ENCODE results near the gene MBD3L3. TPM values are rescaled to one million over a fixed set of nuclear protein-coding genes. Genes with fewer than 3 reads are reported as not detected.

The MBD3L3 gene
- total and polyA plus RNA-seq, 9 of the 15 experiments (the other 6 are each of a cell fraction or from before 2014, with no cell fraction given) = not detected

DNA sequence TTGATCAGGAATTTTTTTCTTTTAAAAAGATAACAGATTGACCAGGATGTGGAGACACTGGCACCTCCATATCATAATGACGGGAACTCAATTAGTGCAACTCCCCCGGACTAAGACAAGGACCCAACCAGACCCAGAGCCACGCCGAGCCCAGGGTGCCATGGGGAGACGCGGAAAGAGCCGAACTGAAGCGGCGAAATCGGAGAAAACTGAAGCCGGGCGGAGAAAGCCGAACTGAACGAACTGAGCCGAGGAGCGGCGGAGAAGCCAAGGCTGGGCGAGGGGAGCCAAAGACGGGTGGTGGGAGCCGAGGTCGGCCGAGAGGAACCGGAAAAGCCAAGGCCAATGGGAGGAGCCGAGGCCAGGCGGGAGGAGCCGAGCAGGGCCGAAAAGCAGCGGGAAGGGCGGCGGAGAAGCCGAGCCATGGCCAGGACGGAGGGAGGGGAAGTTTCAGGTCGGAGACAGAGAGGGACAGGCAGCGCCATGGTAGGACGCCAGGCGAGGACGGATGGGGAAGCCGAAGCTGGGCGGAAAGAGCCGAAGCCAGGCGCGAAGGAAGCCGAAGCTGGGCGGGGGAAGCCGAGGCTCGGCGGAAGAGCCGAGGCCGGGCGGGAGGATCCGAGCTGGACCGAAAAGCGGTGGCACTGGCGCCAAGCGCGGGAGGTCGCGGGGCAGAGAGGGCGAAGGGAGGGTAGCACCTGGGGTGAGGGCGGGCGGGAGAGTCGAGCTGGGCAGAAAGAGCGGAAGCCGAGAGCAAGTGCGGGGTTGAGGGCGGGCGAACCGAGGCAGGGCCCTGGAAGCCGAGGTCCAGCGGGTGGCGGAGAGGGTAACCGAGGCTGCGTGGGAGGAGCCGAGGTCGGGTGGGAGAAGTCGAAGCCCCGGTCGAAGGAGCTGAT lies 40.5 kb upstream of the MBD3L3 start (continued):
- TF ChIP-seq NCOA1 (IDR thresholded peaks at IDR 0.05; ENCODE audit: low read depth) = peak; percentile 49; the same call in 1 of the 2 replicates

DNA sequence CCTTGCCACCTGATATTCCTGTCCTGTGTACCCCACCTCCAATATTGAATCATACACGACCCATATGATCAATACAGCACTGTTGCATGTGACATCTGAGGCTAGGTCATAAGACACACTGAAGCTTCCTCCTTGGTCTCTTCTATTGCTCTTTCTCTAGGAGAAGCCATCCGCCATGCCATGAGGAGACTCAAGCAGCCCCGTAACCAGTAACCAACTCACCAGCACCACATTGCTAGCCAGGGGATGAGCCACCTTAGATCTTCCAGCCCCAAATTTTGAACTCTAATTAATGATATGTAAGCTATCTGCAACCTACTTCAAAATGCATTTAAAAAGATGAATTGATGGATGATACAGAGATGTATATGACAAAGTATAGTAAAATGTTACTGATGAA lies 39.6 kb upstream of the MBD3L3 start:
- 78% methylated on average over 3 of the region's 3 CpGs for WGBS (ENCODE audit: insufficient coverage, low coverage, missing lambda C conversion rate)
- Histone ChIP-seq H4K20me1 (replicated peaks; ENCODE audit: control insufficient read depth, insufficient read depth, low read length) (no peaks in the 10 kb centered on the region), H3K4me3 (0 out of 2 replicates have a peak overlapping the region, but pooled peaks have one; percentile 60), H3K36me3 (ENCODE audit: control insufficient read depth, insufficient read depth, low read length) (no peaks in the 10 kb centered on the region), H3K4me1 (replicated peaks in 1 of 2; ENCODE audit: control insufficient read depth in 2 of 2, insufficient read depth in 2 of 2, low read length in 2 of 2) (peaks cover 6 to 11% of the 10 kb centered on the region in 2 experiments; a peak in 3 of 5 replicates), H2AFZ (ENCODE audit: low read depth, low read length) (peak overlapping the region; percentile 95), H3K79me2 (ENCODE audit: control insufficient read depth, insufficient read depth, low read length) (no peaks in the 10 kb centered on the region), H3K9me1 (ENCODE audit: control insufficient read depth, insufficient read depth, low read length) (no peaks in the 10 kb centered on the region), H3K27ac (ENCODE audit: extremely low read depth, low read depth, low read length) (no peak overlapping the region), H3K4me2 (ENCODE audit: insufficient read depth, low read length) (peak overlapping the region; percentile 88; the same call in 1 of the 2 replicates), H3K27me3 (ENCODE audit: control insufficient read depth in 2 of 2, insufficient read depth in 2 of 2, low read length in 2 of 2) (peaks cover under 1 to 5% of the 10 kb centered on the region in 2 experiments; a peak in 3 of 5 replicates), H3K9ac (ENCODE audit: insufficient read depth in 1 of 2, low read depth in 2 of 2, low read length in 2 of 2) (no peak overlapping the region), H3K9me3 (replicated peaks; ENCODE audit: control insufficient read depth, insufficient read depth, low read depth, low read length) (peaks cover 15% of the 10 kb centered on the region; the same call in 1 of the 2 replicates)
- intact Hi-C loops (cut with micrococcal nuclease) = no loop called here
- no peak for DNase-seq (ENCODE audit: extremely low read depth in 1 of 4, low spot score in 3 of 4)
- BruUV-seq (replicated peaks) = TSS peak; percentile 83
- FAIRE-seq = no peak
- POLR2A ChIA-PET = interaction anchor here (1.4 kb wide), 1 partner anchor 13 kb away, joined by 5 read pairs; no protein-coding TSS in a partner anchor
- in situ Hi-C loops (cut with MboI) = no loop called here
- TF ChIP-seq DMBX1 (CRISPR knock-in tag; IDR thresholded peaks at IDR 0.05; ENCODE audit: borderline replicate concordance) (no peak), YY1 (IDR thresholded peaks at IDR 0.05; ENCODE audit: borderline replicate concordance in 1 of 3, control insufficient read depth in 1 of 3, extremely low read depth in 1 of 3, insufficient read depth in 3 of 3, insufficient read length in 1 of 3, insufficient replicate concordance in 2 of 3, low read depth in 1 of 3, low read length in 2 of 3) (peak in 1 of 3 experiments; percentile 61)
- ATAC-seq = no peak
- CTCF ChIA-PET (ENCODE audit: low intra/inter-chr PET ratio) = no interaction called here

Data from K562 (cell line).